Astrocyte (in vitro differentiated cells and primary cell): ENCODE measurements around the gene ZHX3.

Experiments
- EZH2 ChIP-seq: IDR thresholded peaks from 2 replicates; pipeline ENCODE4 v1.6.1; 2012; ENCODE audit warnings: mild to moderate bottlenecking, low read length, inconsistent platforms; ENCODE audit not compliant: insufficient read depth
- TF ChIP-seq, protein P1 (sequence below): IDR thresholded peaks from 2 replicates; pipeline ENCODE4 v1.5.1; 2011; ENCODE audit warnings: low read depth, mild to moderate bottlenecking, inconsistent platforms, low read length, moderate library complexity; ENCODE audit not compliant: insufficient read depth

DNA sequence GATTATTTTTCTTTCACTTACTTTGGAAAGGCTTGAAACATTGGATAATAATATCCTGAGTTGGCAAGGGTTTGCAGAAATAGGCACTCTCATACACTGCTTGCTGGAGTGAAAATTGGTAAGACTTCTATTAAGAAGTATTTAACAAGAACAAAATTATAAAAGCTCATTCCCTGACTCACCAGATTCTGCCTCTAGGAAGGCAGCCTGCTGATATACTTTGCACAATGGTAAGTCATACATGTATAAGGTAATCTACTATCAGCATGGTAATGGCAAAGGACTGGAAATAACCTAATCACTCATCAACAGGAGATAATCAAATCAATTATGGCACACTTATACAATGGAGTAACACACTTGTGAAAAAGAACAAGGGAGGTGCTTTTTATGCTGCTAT lies 94.4 kb downstream of the ZHX3 start:
- TF ChIP-seq, protein P1, sequence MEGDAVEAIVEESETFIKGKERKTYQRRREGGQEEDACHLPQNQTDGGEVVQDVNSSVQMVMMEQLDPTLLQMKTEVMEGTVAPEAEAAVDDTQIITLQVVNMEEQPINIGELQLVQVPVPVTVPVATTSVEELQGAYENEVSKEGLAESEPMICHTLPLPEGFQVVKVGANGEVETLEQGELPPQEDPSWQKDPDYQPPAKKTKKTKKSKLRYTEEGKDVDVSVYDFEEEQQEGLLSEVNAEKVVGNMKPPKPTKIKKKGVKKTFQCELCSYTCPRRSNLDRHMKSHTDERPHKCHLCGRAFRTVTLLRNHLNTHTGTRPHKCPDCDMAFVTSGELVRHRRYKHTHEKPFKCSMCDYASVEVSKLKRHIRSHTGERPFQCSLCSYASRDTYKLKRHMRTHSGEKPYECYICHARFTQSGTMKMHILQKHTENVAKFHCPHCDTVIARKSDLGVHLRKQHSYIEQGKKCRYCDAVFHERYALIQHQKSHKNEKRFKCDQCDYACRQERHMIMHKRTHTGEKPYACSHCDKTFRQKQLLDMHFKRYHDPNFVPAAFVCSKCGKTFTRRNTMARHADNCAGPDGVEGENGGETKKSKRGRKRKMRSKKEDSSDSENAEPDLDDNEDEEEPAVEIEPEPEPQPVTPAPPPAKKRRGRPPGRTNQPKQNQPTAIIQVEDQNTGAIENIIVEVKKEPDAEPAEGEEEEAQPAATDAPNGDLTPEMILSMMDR: no peak
- TF ChIP-seq EZH2: no peak
